ENCODE measurements around the gene POM121C.
"Not testable (repeated sequence)": the region's sequence is repeated elsewhere in the genome, so short reads cannot be mapped to it uniquely, and the experiment has no call there.

POM121C gene

GRCh38 chr7:75470166-75470565 is 15.9 kb downstream of the POM121C start:
- not testable (repeated sequence) for H3K4me3 ChIP-seq (ENCODE audit: control insufficient read depth, low read depth, low read length); DNase-seq (ENCODE audit: low read depth)

DNA sequence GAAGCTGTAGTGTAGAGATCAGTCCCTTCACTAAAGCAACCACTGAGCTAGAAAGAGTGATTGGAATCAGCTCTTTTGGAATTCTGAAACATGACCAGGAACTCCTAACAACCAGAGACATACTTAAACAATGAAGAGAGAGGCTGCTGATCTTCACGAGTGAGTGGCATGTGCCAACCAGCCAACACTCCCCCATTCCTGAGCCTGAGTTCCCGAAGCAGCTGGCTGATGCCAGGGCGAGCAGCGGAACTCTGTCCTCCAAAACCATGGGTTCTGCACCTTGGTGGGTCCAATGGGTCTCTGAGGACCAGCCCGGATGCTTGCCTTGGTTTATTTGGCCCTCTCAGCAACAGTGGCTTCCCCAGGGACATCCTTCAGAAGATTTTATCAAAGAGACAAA is 25.6 kb downstream of the POM121C start:
- H3K4me3 ChIP-seq (ENCODE audit: control insufficient read depth, low read depth, low read length): not testable (repeated sequence)

DNA sequence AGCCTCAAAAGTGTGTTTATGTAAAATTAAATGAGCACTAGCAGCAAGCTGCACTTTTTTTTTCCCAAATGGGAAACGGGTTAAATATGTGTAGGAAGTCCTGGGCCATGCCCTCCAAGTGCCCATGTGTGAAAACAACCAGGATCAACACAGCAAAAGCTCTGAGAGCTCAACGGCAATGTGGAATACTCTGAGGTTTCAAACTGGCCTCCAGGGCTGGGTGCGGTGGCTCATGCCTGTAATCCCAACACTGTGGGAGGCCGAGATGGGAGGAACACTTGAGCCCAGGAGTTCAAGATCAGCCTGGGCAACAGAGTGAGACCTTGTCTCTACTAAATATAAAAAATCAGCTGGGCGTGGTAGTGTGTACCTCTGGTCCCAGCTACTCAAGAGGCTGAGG is 28.1 kb downstream of the POM121C start:
- not testable (repeated sequence) for H3K4me3 ChIP-seq (ENCODE audit: control insufficient read depth, low read depth, low read length); DNase-seq (ENCODE audit: low read depth)

More for the DNA sequence above, 25.6 kb downstream of the POM121C start:
- DNase-seq (ENCODE audit: low read depth): not testable (repeated sequence)

DNA sequence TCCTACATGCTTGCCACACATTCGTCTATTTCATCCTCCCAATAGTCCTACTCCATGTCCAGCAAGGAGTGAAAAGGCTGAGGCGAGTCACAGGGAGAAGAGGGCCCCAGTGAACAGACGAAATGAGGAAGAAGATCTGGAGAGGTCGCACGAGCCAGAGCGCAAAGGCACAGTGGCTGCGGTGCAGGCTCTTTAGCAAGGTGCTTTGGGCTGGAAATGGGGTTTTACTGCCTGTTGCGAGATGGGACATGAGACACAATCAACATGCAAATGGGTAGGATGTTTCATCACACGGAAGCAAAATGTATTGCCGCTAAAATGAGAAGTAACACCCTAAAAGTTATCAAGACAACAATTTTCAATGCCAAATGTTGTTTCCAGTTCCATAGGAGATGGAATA is 29.7 kb downstream of the POM121C start:
- H3K4me3 ChIP-seq (ENCODE audit: control insufficient read depth, low read depth, low read length); DNase-seq (ENCODE audit: low read depth): not testable (repeated sequence)

- TF ChIP-seq, protein P1, sequence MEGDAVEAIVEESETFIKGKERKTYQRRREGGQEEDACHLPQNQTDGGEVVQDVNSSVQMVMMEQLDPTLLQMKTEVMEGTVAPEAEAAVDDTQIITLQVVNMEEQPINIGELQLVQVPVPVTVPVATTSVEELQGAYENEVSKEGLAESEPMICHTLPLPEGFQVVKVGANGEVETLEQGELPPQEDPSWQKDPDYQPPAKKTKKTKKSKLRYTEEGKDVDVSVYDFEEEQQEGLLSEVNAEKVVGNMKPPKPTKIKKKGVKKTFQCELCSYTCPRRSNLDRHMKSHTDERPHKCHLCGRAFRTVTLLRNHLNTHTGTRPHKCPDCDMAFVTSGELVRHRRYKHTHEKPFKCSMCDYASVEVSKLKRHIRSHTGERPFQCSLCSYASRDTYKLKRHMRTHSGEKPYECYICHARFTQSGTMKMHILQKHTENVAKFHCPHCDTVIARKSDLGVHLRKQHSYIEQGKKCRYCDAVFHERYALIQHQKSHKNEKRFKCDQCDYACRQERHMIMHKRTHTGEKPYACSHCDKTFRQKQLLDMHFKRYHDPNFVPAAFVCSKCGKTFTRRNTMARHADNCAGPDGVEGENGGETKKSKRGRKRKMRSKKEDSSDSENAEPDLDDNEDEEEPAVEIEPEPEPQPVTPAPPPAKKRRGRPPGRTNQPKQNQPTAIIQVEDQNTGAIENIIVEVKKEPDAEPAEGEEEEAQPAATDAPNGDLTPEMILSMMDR (conservative IDR thresholded peaks at IDR 0.05; ENCODE audit: control insufficient read depth, insufficient read depth, low read depth, low read length): peak; percentile 30
- not testable (repeated sequence) for H3K4me3 ChIP-seq (ENCODE audit: control insufficient read depth, low read depth, low read length); DNase-seq (ENCODE audit: low read depth)
These were observed 33.6 kb downstream of the POM121C start for GRCh38 chr7:75452494-75452955.

DNA sequence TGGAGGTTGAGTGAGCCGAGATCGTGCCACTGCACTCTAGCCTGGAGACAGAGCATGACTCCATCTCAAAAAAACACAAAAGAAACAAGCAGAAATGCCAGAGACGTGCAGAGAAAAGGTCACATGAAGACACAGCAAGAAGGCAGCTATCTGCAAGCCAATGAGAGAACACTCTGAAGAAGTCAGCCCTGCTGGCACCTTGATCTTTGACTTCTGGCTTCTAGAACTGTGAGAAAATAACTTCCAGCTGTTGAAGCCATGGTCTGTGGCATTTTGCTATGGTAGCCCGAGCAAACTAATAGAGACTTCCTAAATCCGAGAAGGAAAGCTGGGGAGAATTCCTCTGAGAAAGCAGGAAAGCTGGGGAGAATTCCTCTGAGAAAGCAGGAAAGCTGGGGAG is 36.2 kb downstream of the POM121C start:
- not testable (repeated sequence) for H3K4me3 ChIP-seq (ENCODE audit: control insufficient read depth, low read depth, low read length); DNase-seq (ENCODE audit: low read depth)

- peak; percentile 11 for DNase-seq (ENCODE audit: low read depth)
These were observed 43.5 kb downstream of the POM121C start for GRCh38 chr7:75442465-75443111.

GRCh38 chr7:75442101-75442464 is 44.0 kb downstream of the POM121C start:
- peak overlapping the region; percentile 47 for H3K4me3 ChIP-seq (ENCODE audit: control insufficient read depth, low read depth, low read length)
- not testable (repeated sequence) for DNase-seq (ENCODE audit: low read depth)

More at GRCh38 chr7:75442465-75443111, 43.5 kb downstream of the POM121C start:
- H3K4me3 ChIP-seq (ENCODE audit: control insufficient read depth, low read depth, low read length): peak overlapping the region; percentile 57

GRCh38 chr7:75439000-75439399 is 47.1 kb downstream of the POM121C start:
- not testable (repeated sequence) for DNase-seq (ENCODE audit: low read depth); H3K4me3 ChIP-seq (ENCODE audit: control insufficient read depth, low read depth, low read length)

DNA sequence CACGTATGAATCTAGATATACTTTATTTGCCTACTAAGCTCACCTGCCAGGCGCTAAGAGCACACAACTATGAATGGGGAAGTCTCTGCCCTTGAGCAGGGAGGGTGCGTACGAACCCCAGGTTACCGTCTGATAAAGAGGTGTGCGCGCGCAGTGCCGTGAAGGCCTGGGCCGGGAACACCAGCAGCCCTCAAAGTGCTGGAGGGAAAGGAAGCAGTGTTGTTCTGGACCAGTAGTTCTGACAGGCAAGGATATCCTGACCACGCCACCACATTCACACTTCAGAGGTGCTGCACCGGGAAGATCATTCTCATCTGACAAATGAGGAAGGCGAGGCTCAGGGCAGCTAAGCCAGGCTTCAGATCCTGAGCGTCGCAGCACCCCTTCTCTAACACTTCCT is 62.6 kb downstream of the POM121C start:
- H3K4me3 ChIP-seq (ENCODE audit: control insufficient read depth, low read depth, low read length); DNase-seq (ENCODE audit: low read depth): not testable (repeated sequence)

DNA sequence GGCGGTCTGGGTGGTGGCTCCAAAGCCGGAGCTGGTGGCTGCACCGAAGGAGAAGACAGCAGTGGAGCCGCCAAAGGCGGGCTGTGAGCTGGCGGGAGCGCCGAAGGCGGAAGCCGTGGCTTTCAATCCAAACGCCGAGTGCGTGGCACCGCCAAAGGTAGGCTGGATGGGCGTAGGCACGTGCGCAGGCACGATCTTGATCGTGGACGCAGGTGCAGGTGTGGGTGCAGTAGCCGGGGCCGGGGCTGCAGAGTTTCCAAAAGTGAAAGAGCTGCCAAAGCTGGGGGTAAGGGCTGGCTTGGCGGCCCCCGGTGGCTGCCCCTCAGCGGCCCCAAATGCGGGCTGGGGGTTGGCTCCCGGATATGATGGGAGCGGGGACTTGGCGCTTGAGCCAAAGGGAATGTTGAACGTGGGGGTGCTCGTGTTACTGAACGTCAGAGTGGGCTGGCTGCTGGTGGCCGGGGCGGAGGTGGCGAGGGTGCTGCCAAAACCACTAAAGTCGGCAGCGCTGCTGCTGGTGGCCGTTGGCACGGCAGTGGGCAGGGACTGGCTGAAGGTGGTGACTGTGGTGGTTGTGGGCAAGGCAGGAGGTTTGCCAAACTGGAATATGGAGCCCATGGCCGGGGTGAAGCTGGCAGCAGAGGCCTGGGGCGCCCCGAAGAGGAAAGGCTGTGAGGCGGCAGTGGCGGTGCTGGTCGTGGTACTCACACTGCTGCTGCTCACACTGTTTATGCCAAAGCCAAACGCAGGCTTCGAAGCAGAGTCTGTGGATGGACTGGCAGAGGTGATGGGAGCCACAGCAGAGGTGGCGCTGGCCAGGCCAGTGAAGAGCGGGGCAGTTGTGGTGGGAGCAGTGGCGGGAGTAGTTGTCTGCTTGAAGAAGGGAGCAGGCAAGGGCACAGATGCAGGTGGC is 64.0 kb downstream of the POM121C start:
- H3K4me3 ChIP-seq (ENCODE audit: control insufficient read depth, low read depth, low read length); DNase-seq (ENCODE audit: low read depth): not testable (repeated sequence)

DNA sequence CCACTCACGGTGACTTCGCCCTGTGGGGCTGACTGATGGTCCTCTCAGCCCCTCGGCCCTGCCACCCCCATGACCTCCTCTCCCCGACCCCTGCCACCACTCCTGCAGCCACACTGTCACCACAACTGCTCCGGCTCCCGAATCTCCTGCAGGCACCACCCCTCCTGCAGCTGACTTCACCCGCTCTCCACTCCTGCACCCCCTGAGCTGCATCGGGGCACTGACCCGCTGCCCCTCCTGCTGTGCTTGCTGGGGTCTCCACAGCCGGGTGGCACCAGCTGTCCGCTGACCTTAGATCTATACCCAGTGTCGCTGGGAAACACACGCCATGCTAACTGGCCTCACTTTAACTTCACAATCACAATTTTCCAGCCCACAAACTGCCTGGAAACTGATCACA is 65.9 kb downstream of the POM121C start:
- not testable (repeated sequence) for DNase-seq (ENCODE audit: low read depth); H3K4me3 ChIP-seq (ENCODE audit: control insufficient read depth, low read depth, low read length)

DNA sequence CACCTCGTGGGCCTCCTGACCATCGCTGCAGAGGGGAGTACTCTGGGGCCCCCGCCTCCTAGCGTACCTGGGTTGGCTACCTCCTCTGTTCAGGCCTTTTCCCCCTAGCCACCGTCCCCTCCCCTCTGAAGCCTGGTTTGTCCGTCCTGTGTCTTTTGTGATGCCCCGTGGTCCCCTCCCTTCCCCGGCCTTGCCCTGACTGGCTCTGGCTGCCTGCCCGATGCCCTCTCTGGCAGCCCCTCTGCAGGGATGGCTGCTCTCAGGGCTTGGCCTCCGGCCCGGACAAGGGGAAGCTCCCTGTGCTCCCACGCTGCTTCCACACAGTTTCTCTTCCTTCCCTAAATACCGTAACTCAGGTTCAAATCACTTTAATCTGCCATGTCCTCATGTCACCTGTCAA is 66.4 kb downstream of the POM121C start:
- not testable (repeated sequence) for H3K4me3 ChIP-seq (ENCODE audit: control insufficient read depth, low read depth, low read length); DNase-seq (ENCODE audit: low read depth)

- DNase-seq (ENCODE audit: low read depth); H3K4me3 ChIP-seq (ENCODE audit: control insufficient read depth, low read depth, low read length): not testable (repeated sequence)
These were observed 66.9 kb downstream of the POM121C start for GRCh38 chr7:75419210-75419609.

- DNase-seq (ENCODE audit: low read depth); H3K4me3 ChIP-seq (ENCODE audit: control insufficient read depth, low read depth, low read length): not testable (repeated sequence)
These were observed 67.7 kb downstream of the POM121C start for GRCh38 chr7:75418292-75418858.

DNA sequence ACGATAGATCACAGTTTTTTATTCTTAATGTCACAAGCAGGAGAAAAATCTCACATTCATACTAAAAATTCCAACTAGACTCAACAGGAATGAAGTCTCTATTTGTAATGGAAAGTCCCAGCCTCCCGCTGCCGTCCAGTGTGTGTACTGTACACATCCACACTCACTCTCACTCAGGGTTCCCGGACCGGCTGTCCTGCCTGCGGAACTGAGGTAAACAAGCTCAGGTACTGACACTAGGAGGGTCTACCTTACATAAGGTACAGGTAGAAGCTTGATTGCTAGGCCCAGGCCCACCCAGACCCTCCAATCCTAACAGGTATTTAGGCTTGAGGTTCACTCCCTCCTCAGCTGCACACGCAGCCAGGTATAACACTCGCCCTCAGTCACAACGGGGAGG is 69.3 kb downstream of the POM121C start:
- DNase-seq (ENCODE audit: low read depth); H3K4me3 ChIP-seq (ENCODE audit: control insufficient read depth, low read depth, low read length): not testable (repeated sequence)

DNA sequence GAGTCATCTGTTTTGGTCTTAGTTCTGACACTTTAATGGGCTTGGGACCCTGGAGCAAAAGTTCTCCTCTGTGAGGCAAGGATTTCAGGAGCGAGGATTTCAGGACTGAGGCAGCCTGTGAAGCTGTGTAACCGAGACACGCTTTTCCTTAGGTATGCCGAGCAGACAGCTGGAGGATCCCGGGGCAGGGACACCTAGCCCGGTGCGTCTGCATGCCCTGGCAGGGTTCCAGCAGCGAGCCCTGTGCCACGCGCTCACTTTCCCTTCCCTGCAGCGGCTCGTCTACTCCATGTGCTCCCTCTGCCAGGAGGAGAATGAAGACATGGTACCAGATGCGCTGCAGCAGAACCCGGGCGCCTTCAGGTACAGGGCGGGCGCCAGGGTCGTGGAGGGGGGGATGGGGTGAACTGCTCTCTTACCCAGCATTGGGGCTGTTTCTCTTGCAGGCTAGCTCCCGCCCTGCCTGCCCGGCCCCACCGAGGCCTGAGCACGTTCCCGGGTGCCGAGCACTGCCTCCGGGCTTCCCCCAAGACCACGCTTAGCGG is 70.2 kb downstream of the POM121C start:
- not testable (repeated sequence) for H3K4me3 ChIP-seq (ENCODE audit: control insufficient read depth, low read depth, low read length); DNase-seq (ENCODE audit: low read depth)

All from fibroblast of mammary gland (primary cell).